SK-N-SH (cell line): Measurements from ENCODE around the gene PPP2R5B. TPM values are rescaled to one million over a fixed set of nuclear protein-coding genes. Genes with fewer than 3 reads are reported as not detected.

ENCODE experiments used
- CTCF ChIA-PET: fragments of 300-600, 350-600 bp; formaldehyde crosslinking; extraction: SDS; loops from one replicate; lab custom pipeline; 2021; lab: Yijun Ruan, JAX
- POLR2A ChIA-PET: fragments of 350-600 bp; sonication (Branson Sonifier 250); formaldehyde crosslinking; extraction: SDS; loops from one replicate; lab custom pipeline; 2020; ENCODE audit warnings: antibody characterized with exemption, inconsistent platforms; lab: Yijun Ruan, JAX
- DNase-seq: peaks from one replicate; pipeline ENCODE4 v3.0.0; 2012
- H2AFZ ChIP-seq: fragments of 200-600 bp; sonication (generic); 2 replicates; pipeline ENCODE4 v1.8.1; 2016; ENCODE audit warnings: antibody characterized with exemption, mild to moderate bottlenecking, low read depth
- H3F3A ChIP-seq: fragments of 200-600 bp; sonication (generic); replicated peaks from 2 replicates; pipeline ENCODE3; 2016; ENCODE audit warnings: antibody characterized with exemption, mild to moderate bottlenecking; ENCODE audit not compliant: insufficient read depth
- H3K27ac ChIP-seq, 2 experiments: fragments of 200-500 bp in 1 of 2; fragments of 200-600 bp in 1 of 2; sonication (Bioruptor generic) in 1 of 2; sonication (generic), shearing (Covaris generic) in 1 of 2; 2 replicates each; pipeline versions ENCODE4 v1.5.1 to v1.6.1; 2014 to 2016; ENCODE audit warnings: low read depth in 2 of 2, inconsistent platforms in 1 of 2, low read length in 1 of 2, mild to moderate bottlenecking in 1 of 2, mixed read lengths in 1 of 2
- H3K27me3 ChIP-seq: fragments of 200-600 bp; sonication (generic), shearing (Covaris generic); 2 replicates; pipeline ENCODE4 v1.6.1; 2016; ENCODE audit warnings: mixed run types; ENCODE audit not compliant: insufficient read depth
- H3K36me3 ChIP-seq, 2 experiments: fragments of 200-500 bp in 1 of 2; fragments of 200-600 bp in 1 of 2; sonication (Bioruptor generic) in 1 of 2; sonication (generic) in 1 of 2; replicated peaks in 1 of 2; 2 replicates each; pipeline versions ENCODE3 to v1.5.1; 2014 to 2016; ENCODE audit warnings: low read length in 1 of 2, mild to moderate bottlenecking in 1 of 2; ENCODE audit not compliant: insufficient read depth in 2 of 2, control insufficient read depth in 1 of 2
- H3K4me1 ChIP-seq, 2 experiments: fragments of 200-500 bp in 1 of 2; fragments of 200-600 bp in 1 of 2; sonication (Bioruptor generic) in 1 of 2; sonication (generic), shearing (Covaris generic) in 1 of 2; 2 replicates each; pipeline versions ENCODE4 v1.5.1 to v1.6.1; 2014 to 2016; ENCODE audit warnings: low read depth in 1 of 2, low read length in 1 of 2, mixed run types in 1 of 2; ENCODE audit not compliant: insufficient read depth in 2 of 2, control insufficient read depth in 1 of 2
- H3K4me2 ChIP-seq: fragments of 200-600 bp; sonication (generic), shearing (Covaris generic); 2 replicates; pipeline ENCODE4 v1.6.1; 2017; ENCODE audit warnings: mixed run types
- H3K4me3 ChIP-seq, 2 experiments: fragments of 200-500 bp in 1 of 2; fragments of 200-600 bp in 1 of 2; sonication (Bioruptor generic) in 1 of 2; sonication (generic), shearing (Covaris generic) in 1 of 2; 2 replicates each; pipeline versions ENCODE4 v1.5.1 to v1.8.1; 2014 to 2016; ENCODE audit warnings: low read depth in 2 of 2, inconsistent platforms in 1 of 2, low read length in 1 of 2, mild to moderate bottlenecking in 1 of 2, mixed read lengths in 1 of 2, moderate library complexity in 1 of 2
- H3K79me2 ChIP-seq: fragments of 200-600 bp; sonication (generic); 2 replicates; pipeline ENCODE4 v1.8.1; 2017; ENCODE audit warnings: mild to moderate bottlenecking; ENCODE audit not compliant: insufficient read depth
- H3K9ac ChIP-seq: fragments of 200-600 bp; sonication (generic); 2 replicates; pipeline ENCODE4 v1.6.1; 2017; ENCODE audit warnings: mixed run types
- H3K9me2 ChIP-seq: fragments of 200-600 bp; sonication (generic); 2 replicates; pipeline ENCODE4 v1.6.1; 2017; ENCODE audit warnings: mixed run types
- H3K9me3 ChIP-seq: fragments of 200-600 bp; sonication (generic); 2 replicates; pipeline ENCODE4 v1.6.1; 2017; ENCODE audit warnings: mixed run types, mild to moderate bottlenecking, moderate library complexity
- H4K20me1 ChIP-seq: fragments of 200-600 bp; sonication (generic); 2 replicates; pipeline ENCODE4 v1.6.1; 2017; ENCODE audit warnings: mild to moderate bottlenecking, mixed run types; ENCODE audit not compliant: insufficient read depth
- EZH2phosphoT487 ChIP-seq: fragments of 200-600 bp; sonication (generic); IDR thresholded peaks from 2 replicates; pipeline ENCODE4 v1.6.1; 2017; ENCODE audit warnings: low read depth, mixed run types, mild to moderate bottlenecking, antibody characterized with exemption, moderate library complexity, borderline replicate concordance
- FOSL2 ChIP-seq: IDR thresholded peaks from 2 replicates; pipeline ENCODE4 v1.4.0; 2012; ENCODE audit warnings: low read depth, mild to moderate bottlenecking, moderate library complexity, borderline replicate concordance
- GABPA ChIP-seq: IDR thresholded peaks from 2 replicates; pipeline ENCODE4 v1.4.0; 2012; ENCODE audit warnings: low read depth, mild to moderate bottlenecking
- GATA2 ChIP-seq: sonication (generic); formaldehyde crosslinking; IDR thresholded peaks from 2 replicates; pipeline ENCODE4 v1.5.0; 2020; ENCODE audit warnings: mild to moderate bottlenecking, missing genetic modification reagents
- JUND ChIP-seq: IDR thresholded peaks from 2 replicates; pipeline ENCODE4 v1.4.0; 2012
- MEF2A ChIP-seq: IDR thresholded peaks from 2 replicates; pipeline ENCODE4 v1.4.0; 2012; ENCODE audit warnings: low read depth, borderline replicate concordance
- NFIC ChIP-seq: IDR thresholded peaks from 2 replicates; pipeline ENCODE4 v1.4.0; 2012; ENCODE audit warnings: borderline replicate concordance
- TCF12 ChIP-seq: IDR thresholded peaks from 2 replicates; pipeline ENCODE4 v1.4.0; 2012
- WGBS: methylation state at CpG from one replicate; pipeline ENCODE4 v1.1.6; 2017; ENCODE audit warnings: low lambda C conversion rate; 5-methylcytosine and 5-hydroxymethylcytosine counted together
- polyA plus RNA-seq, 3 experiments: library from polyadenylated mRNA; depleted of rRNA; stranded (reverse); fragments of >200 nt; gene quantifications; 2 replicates each; pipeline ENCODE4 v1.2.3, GENCODE V29; 2012
- TF ChIP-seq, protein P1 (sequence below): IDR thresholded peaks from 2 replicates; pipeline ENCODE4 v1.4.0; 2012; ENCODE audit warnings: low read depth, borderline replicate concordance
- TF ChIP-seq, protein P2 (sequence below): fragments of 200-600 bp; sonication (generic); IDR thresholded peaks from 2 replicates; pipeline ENCODE4 v1.6.1; 2017; ENCODE audit warnings: antibody characterized with exemption, mild to moderate bottlenecking, moderate library complexity

Gene PPP2R5B
- polyA plus RNA-seq, 1 of the 3 experiments (the other 2 are of a cell fraction) = 15.1 TPM

DNA sequence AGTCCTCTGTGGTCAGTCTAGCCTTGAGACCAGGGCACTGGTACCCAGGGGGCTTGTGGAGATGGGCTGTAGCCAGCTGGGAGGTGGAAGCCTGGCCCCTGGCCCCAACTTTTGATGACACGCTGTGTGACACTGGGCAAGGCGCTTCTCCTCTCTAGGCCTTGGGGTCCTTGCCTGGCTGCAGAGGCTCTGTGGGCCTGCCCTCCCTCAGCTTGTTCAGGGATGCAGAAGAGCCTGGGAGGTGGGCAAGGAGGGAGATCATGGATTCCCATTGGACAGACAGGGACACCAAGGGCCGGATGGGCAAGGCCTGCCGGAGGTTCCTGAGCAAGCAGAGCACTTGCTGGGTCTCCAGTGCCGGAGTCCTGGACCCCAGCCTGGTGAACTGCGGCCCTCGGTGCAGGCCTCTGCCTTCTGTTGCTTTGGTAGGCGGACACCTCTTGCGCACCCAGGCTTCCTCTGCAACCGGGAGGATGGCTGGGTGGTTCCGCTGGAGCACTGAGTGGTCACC is 1.3 kb upstream of the PPP2R5B start (continued):
- TF ChIP-seq, protein P1, sequence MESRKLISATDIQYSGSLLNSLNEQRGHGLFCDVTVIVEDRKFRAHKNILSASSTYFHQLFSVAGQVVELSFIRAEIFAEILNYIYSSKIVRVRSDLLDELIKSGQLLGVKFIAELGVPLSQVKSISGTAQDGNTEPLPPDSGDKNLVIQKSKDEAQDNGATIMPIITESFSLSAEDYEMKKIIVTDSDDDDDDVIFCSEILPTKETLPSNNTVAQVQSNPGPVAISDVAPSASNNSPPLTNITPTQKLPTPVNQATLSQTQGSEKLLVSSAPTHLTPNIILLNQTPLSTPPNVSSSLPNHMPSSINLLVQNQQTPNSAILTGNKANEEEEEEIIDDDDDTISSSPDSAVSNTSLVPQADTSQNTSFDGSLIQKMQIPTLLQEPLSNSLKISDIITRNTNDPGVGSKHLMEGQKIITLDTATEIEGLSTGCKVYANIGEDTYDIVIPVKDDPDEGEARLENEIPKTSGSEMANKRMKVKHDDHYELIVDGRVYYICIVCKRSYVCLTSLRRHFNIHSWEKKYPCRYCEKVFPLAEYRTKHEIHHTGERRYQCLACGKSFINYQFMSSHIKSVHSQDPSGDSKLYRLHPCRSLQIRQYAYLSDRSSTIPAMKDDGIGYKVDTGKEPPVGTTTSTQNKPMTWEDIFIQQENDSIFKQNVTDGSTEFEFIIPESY = no peak

DNA sequence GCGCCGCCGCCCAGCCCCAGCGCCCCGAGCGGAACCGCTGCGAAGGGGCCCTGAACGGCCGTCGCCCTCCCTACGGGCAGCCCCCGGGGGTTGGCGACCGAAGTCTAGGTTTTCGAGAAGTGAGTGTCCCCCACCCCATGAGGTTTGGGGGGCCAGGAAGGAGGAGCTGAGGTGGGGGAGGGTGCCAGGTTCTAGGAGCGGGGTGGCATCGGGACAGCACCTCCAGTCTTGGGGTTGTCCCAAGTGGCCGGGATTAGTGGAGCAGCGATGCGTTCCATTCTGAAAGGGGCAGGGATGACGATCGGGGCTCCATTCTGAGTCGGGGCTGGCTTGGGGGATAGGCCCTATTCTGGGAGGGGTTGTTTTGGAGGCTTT is 408 bp downstream of the PPP2R5B start:
- peaks cover 13% of the 10 kb centered on the region; the same call in 1 of the 2 replicates for H3K79me2 ChIP-seq
- peak overlapping the region; percentile 90; the same call in 1 of the 2 replicates for H2AFZ ChIP-seq
- H3K27me3 ChIP-seq = no peaks in the 10 kb centered on the region
- H3K9me3 ChIP-seq = no peaks in the 10 kb centered on the region
- peak overlapping the region; percentile 83 for H3K9ac ChIP-seq
- no peaks in the 10 kb centered on the region for H4K20me1 ChIP-seq
- WGBS = no CpG with 5 or more reads among the region's 24 CpGs
- peak; percentile 72 for DNase-seq
- no peaks in the 10 kb centered on the region for H3F3A ChIP-seq
- ChIA-PET CTCF (interaction anchor here (0.8 to 2.0 kb wide), 5 partner anchors 19 to 89 kb away, joined by 3 to 14 read pairs (median 3); partner anchors contain the start of gene ARL2), POLR2A (interaction anchor here (0.9 kb wide), 1 partner anchor 72 kb away, joined by 3 read pairs; the partner anchor contains the start of gene BATF2)
- peaks cover 0 to 22% of the 10 kb centered on the region in 2 experiments; a peak in 1 of 4 replicates for H3K4me1 ChIP-seq
- no peak for TF ChIP-seq EZH2phosphoT487
- peak overlapping the region; percentile 79 for H3K4me2 ChIP-seq
- peak overlapping the region in 1 of 2 experiments; percentile 95; a peak in 1 of 4 replicates for H3K27ac ChIP-seq
- H3K4me3 ChIP-seq = peak overlapping the region; percentile 67 to 93
- H3K36me3 ChIP-seq = peaks cover 0 to 13% of the 10 kb centered on the region in 2 experiments
- no peaks in the 10 kb centered on the region for H3K9me2 ChIP-seq

DNA sequence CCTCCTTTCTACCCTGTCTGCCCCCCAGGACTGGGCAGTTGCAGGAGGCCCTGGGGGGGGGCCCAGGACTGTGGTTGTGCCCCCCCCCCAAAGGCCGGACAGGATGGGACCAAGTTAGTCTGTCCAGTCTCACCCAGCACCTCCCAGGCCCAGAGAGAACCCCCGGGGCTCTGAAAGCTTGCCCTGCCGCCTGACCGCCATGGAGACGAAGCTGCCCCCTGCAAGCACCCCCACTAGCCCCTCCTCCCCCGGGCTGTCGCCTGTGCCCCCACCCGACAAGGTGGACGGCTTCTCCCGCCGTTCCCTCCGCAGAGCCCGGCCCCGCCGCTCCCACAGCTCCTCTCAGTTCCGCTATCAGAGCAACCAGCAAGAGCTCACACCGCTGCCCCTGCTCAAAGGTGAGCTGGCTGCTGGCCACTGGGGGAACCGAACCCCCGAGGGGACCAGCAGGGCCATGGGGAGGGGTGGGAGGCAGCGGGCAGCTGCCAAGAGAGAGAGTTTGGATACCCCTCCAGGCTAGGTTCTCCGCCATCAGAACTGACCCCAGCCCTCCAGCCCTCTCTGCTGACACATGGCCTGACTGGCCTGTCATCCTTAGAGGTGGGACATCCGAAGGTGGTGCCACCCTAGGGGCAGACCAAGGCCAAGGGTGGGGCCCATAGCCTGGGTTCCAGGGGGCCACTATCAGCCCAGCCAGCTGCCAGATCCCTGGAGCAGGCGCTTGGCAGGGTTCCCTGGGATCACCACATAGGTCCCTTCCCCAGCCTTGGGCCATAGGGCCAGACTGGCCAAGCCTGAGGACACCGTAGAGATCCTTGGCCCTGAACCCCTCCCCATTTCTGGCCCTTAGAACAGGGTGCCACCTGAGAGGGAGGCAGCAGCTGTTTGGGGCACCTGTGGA is 1.3 kb downstream of the PPP2R5B start:
- Histone ChIP-seq H3K36me3 (peaks cover 5 to 19% of the 10 kb centered on the region in 2 experiments), H4K20me1 (no peaks in the 10 kb centered on the region), H3K4me2 (peak overlapping the region; percentile 79), H3K27ac (no peak overlapping the region), H3K4me3 (peak overlapping the region; percentile 67 to 93), H3F3A (no peaks in the 10 kb centered on the region), H2AFZ (no peak overlapping the region), H3K9me3 (no peaks in the 10 kb centered on the region), H3K9ac (peak overlapping the region; percentile 83), H3K4me1 (peaks cover 0 to 22% of the 10 kb centered on the region in 2 experiments; a peak in 1 of 4 replicates), H3K79me2 (peaks cover 13% of the 10 kb centered on the region; the same call in 1 of the 2 replicates), H3K27me3 (no peaks in the 10 kb centered on the region), H3K9me2 (no peaks in the 10 kb centered on the region)
- ChIA-PET POLR2A (interaction anchor here (0.6 kb wide), 1 partner anchor 397 kb away, joined by 3 read pairs; no protein-coding TSS in a partner anchor), CTCF (interaction anchor here (0.7 to 2.0 kb wide), 6 partner anchors 11 to 88 kb away, joined by 3 to 14 read pairs (median 4); partner anchors contain the start of gene ARL2)
- 59% methylated on average over 7 of the region's 24 CpGs for WGBS
- DNase-seq = peak; percentile 46
- no peak for TF ChIP-seq NFIC
- no peak for TF ChIP-seq JUND
- no peak for TF ChIP-seq MEF2A
- TF ChIP-seq, protein P1 = no peak
- TF ChIP-seq GATA2 (CRISPR knock-in tag) = no peak
- TF ChIP-seq TCF12 = no peak
- TF ChIP-seq GABPA = no peak
- TF ChIP-seq, protein P2, sequence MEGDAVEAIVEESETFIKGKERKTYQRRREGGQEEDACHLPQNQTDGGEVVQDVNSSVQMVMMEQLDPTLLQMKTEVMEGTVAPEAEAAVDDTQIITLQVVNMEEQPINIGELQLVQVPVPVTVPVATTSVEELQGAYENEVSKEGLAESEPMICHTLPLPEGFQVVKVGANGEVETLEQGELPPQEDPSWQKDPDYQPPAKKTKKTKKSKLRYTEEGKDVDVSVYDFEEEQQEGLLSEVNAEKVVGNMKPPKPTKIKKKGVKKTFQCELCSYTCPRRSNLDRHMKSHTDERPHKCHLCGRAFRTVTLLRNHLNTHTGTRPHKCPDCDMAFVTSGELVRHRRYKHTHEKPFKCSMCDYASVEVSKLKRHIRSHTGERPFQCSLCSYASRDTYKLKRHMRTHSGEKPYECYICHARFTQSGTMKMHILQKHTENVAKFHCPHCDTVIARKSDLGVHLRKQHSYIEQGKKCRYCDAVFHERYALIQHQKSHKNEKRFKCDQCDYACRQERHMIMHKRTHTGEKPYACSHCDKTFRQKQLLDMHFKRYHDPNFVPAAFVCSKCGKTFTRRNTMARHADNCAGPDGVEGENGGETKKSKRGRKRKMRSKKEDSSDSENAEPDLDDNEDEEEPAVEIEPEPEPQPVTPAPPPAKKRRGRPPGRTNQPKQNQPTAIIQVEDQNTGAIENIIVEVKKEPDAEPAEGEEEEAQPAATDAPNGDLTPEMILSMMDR = no peak
- no peak for TF ChIP-seq FOSL2
